ENCODE results near the gene NR2F2.

Gene NR2F2

GRCh38 chr15:96320107-96320506, 10.4 kb upstream of the NR2F2 start:
- TF ChIP-seq CTCF (conservative IDR thresholded peaks at IDR 0.05) (no peak), ZFX (IDR thresholded peaks at IDR 0.05) (no peak)
- H3K27ac ChIP-seq: no peak overlapping the region

- H3K27ac ChIP-seq: no peak overlapping the region
- TF ChIP-seq ZFX (IDR thresholded peaks at IDR 0.05) (no peak), CTCF (conservative IDR thresholded peaks at IDR 0.05) (no peak)
Measured at GRCh38 chr15:96320703-96321638, 9.5 kb upstream of the NR2F2 start.

GRCh38 chr15:96321639-96322535, 8.6 kb upstream of the NR2F2 start:
- TF ChIP-seq CTCF (conservative IDR thresholded peaks at IDR 0.05) (no peak), ZFX (IDR thresholded peaks at IDR 0.05) (no peak)

GRCh38 chr15:96322536-96323318, 7.8 kb upstream of the NR2F2 start:
- TF ChIP-seq CTCF (conservative IDR thresholded peaks at IDR 0.05) (no peak), ZFX (IDR thresholded peaks at IDR 0.05) (no peak)
- no peak overlapping the region for H3K27ac ChIP-seq

More at GRCh38 chr15:96321639-96322535, 8.6 kb upstream of the NR2F2 start:
- no peak overlapping the region for H3K27ac ChIP-seq

GRCh38 chr15:96323319-96324145, 7.0 kb upstream of the NR2F2 start:
- H3K27ac ChIP-seq: no peak overlapping the region
- no peak for TF ChIP-seq CTCF (conservative IDR thresholded peaks at IDR 0.05)
- TF ChIP-seq ZFX (IDR thresholded peaks at IDR 0.05): no peak

GRCh38 chr15:96324192-96324895, 6.2 kb upstream of the NR2F2 start:
- TF ChIP-seq ZFX (IDR thresholded peaks at IDR 0.05) (no peak), CTCF (conservative IDR thresholded peaks at IDR 0.05) (no peak)
- H3K27ac ChIP-seq: no peak overlapping the region
